Activated T-cell treated with anti-CD3 and anti-CD28 coated beads, Interleukin-2, amount 50 U/mL, for 48 hours (primary cell): ENCODE data around the gene KMO.

Experiments
- DNase-seq, 2 experiments: peaks; one replicate each; pipeline ENCODE4 v3.0.0-alpha.2; 2020

KMO gene

DNA sequence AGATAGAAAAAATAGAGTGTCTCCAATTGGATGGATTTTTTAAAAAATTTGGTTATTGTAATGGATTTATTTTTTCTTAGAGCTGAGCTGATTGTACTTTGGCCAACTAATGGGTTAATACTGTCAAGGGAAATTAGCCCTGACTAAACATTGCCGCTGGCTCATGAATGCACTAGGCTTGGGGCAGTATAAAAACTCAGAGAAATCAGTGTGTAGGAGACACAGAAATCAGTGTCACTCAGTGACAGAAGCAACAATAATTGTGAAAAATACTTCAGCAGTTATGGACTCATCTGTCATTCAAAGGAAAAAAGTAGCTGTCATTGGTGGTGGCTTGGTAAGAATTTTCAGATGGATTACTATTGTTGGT, at the start of gene KMO:
TSS of gene KMO (plus strand) at position 217 of the 370 bp plus-strand sequence. CDS start at position 284, 67 bp downstream.
- DNase-seq, result no peak

DNA sequence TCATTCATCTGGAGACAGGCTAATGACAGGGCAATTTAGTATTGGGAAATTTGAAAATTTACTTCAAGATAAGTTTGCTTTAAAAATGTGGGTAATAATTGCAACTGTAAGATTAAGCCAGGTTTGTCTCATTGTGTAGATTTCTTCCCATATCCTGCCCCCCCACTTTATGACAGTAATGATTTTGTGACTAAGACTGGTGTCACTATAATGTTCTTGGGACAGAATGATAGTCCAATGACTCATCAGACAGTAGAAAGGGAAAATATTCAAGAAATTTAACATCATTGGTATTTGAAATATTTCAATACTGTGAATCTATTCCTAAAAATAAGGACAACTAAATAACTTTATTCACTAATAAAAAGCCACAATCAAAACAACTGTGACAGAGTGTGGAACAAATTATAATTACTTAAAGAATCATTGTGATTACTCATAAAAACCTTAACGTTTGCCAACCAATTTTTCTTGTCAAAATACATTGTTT, 49.4 kb upstream of the KMO start:
- DNase-seq, result no peak

DNA sequence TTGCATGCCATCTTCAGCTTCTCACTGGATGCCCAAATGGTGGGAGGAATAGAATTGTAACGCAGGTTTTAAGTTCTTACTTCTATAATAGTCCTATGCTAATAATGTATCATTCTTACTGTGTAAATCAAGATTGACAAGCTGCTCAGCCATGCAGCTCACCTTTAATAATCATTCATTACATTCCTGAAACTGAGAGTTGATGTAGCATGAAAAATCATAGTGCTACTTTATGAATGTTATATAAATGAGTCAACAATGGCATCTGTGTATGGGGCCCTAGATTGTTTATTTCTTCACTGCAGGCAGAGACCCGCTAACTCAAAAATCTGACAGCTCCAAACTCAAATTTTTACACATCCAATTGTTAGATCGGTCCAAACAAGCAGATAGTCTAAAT, 47.0 kb upstream of the KMO start:
- DNase-seq, result no peak

DNA sequence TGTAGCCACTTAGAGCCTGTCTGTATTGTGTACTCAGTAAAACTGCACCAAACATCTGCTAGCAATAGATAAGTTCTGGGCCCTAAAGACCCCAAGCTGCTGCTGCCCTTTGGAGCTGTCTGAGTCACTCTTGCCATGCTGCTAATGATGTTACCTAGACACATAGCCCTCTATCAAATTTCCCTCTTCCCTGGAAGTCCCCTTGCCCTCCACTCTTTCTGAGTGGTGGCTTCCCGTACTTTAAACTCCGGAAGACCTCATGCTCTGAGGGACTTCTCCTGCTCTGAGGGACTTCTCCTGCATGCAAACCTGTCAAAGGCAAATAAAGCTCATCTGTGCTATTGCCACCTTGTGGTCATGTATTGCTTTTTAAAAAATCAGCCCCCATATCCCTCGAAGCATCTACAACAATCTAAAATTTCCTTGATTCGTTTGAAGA, 46.6 kb upstream of the KMO start:
- no peak for DNase-seq

DNA sequence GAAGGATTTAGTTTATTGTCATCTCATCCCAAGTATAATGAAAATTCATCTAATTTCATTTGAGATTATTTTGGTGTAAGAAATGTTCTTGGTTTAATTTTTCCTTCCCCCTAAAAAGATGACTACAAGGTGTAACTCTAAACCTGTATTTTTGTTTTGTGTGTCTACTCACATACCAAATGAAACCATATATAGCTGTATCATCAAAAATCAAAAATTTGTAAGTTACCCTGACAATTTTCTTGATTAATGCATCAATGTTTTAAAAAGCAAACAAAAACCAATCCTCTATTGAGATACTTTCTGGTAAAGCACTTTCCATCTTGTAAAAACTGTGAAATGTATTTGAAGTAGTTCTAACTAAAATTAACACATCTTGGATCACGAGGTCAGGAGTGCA, 43.4 kb upstream of the KMO start:
- DNase-seq, result no peak

DNA sequence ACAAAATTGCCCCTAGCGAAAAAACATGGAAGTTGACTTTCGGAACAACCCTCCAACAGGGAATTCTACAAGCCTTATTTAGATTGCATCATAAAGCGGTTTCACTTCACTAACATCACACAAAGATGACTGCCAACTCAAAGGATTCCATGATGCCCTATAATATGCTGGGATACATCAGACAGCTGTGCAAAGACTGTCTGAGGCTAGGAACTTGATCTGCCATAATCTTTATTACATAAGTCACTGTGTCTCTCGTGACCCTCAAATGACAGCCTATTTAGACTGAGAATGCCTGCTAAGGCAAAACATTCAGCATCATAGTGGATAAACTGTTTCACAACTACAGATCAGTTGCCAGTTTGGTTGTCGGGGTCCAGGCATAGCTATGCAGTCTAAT, 36.4 kb upstream of the KMO start:
- DNase-seq, result no peak

DNA sequence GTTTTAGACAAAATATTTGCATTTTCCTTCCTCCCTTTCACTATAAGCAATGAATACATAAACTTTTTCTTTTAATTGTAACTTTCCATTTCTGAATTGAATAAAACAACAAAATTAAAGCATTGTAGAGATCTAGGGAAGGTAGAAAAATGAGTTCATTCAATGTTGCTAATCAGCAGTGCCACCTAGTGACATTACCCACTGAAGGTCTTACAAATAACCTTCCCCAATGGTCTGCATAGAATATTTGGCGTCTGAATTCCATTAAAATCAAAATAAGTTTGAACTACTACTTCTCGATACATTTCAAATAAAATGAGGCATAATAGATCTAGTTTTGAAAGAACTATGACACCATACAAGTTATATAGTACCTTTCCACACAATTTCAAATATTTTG, 32.3 kb upstream of the KMO start:
- DNase-seq, result no peak

DNA sequence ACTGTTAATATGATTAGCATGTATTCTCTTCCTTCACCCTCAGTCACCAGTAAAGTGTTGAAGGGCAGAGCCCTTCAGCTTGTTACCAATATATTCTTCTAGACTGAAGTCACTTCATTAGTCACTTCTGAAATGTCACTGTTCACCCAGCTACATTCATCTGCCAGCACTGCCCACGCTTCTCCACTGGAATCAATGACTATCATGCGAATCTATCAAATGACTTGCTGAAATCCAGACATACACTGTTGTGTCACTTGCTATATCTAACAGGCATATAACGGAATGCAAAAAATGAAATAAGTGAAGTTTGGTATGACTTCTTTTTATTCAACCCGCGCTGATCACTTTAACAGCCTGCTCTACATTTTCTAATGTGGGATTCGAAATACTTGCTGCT, 28.7 kb upstream of the KMO start:
- DNase-seq, result peak in 1 of 2 experiments; percentile 26

DNA sequence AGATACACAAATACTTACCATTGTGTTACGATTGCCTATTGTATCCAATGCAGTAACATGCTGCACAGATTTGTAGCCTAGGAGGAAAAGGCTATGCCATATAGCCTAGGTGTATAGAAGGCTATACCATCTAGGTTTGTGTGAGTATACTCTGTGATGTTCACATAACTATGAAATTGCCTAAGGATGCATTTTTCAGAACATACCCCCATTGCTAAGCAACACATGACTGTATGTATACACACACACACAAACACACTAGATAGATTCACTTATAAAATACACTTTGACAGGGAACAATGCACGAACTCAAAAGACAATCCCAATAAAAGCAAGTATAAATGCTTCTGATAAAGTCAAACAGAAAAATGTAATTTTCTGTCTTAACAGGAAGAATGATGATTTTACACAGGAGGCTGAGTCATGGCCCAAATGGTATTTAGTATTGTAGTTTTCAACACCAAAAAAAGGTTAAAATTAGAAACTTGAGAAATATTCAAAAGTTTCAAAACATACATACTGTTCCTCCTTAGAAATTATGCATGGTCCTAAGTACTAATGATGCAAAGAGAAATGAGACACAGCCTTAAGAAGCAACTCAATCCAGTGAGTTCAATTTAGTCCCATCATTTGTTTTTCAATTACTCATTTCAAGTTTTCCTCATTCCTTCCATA, 24.9 kb upstream of the KMO start:
- DNase-seq, result no peak

DNA sequence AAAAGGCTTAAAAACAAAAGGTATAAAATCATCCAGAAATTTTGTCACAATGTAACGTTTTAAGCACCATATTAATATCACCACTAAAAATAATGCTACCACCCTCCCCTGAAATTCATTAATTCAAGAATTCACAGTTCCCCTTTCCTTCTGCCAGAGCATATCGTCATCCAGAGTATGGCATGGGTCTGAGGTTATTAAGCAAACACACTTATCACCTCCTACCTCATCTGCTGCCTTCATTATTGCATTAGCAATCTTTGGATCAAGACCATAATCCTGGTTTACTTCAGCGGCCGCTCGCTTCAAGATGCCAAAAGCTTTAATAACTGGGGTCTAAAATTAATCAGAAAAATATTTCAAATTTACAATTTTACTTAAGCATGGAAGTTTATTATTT, 18.8 kb upstream of the KMO start:
- DNase-seq, result no peak

DNA sequence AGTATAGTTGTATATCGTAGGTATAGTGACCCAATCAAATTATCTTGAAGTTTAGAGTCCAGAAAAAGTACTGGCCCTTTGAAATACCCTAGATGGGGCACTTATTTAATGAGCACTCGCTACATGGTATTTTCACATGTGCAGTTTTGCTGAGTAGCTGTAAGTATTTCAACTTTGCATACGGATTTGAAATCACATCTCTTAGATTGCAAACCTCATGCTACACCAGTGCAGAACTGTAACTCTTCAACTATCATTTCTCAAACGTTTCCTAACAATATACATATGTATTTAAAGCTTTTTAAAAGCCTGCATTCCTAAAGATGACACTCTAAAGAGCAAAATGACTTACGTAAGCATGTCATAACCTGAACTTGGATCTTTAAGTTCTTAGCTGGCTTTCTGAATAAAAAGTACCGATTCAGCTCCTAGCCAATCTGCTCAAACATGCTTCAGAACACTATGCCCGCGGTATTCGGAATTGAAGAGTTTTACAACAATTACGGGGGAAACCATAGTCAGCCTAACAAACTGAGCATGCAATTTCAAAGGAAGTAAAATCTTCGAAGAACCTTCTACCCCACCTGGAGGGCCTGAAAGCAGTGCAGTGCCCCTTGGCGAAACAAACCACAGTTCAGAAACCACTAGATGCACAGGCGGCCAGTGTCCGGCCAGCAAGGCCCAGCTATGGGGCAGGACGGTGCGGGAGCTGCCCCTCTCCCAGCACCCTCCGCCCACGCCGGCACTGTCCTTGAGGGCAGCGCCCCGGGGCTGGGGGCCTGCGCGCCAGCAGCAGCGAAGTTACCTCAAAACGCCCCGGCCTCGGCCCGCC, 13.5 kb upstream of the KMO start:
- DNase-seq, result peak; percentile 48 to 60

DNA sequence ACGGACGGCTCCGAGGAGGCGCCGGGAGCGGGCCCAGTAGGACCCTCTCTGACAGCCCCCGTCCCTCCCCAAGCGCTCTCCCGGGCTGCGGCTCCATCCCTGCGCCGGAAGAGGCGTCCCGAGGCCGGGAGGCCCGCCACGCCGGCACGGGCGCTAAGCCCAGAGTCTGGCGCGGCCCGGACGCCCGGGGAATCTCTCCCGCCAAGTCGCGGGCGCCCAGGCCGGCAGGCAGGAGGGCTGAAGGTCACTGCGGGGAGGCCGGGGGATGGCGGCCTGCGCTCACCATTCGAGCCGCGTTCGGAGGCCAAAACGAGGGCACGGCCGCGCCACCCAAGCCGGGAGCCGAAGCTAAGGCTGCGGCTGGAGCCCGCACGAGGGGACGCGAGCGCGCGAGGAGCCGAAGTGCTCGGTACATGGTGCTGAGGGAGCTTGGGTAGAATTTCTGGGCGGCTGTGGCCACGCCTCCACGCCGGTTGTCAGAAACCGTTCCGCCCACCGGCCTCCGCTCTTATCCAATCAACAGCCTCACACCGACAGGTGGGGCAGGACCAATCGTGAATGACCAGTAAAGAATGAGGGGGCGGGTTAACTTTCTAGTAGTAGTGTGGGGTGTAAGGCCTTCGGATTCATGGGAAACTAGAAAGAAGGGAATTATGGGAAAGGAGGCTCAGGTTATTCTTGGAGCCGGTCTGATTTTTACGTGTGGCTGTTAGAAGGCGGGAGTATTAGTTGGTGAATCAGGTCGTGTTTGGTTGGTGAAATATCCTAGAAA, 12.7 kb upstream of the KMO start, which contains the start of gene FH:
TSS of gene FH (minus strand) at position 448 of the 772 bp plus-strand sequence. CDS start at position 415, 33 bp downstream.
- DNase-seq, result peak; percentile 93 to 95

DNA sequence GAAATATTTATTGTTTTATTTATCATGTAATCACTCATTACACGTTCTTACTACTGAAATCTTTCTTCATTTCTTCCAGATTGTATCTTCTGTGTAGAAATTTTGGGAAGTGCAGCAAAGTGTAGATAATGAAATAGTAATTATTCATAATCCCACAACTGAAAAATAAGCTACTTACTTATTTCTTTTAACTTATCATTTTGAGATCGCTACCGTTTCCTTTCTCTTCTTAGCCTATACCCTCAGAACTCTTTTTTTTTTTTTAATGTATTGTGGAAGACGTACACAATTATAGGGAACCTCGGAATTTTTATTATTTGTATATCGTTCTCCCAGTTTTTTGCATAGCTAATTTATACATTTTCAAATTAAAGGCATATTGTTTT, 12.1 kb upstream of the KMO start:
- DNase-seq, result no peak

DNA sequence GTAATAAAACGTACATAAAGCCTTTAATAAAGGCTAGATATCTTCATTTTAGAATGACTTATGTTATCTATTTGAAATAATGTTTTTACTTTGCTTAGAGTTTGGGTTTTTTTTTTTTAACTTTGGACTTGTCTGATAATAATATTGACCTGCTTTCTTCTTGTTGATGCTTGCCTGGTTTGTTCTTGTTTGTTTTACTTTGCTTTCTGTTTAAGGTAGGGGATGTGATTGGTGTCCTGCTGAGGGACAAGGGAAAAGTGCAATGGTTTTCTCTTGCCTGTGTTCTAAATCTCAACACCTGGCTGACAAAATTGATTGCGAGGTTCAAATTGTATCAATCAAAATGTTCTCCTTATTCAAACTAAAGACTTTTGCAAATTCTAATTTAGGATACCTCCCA, 10.5 kb upstream of the KMO start:
- no peak for DNase-seq

DNA sequence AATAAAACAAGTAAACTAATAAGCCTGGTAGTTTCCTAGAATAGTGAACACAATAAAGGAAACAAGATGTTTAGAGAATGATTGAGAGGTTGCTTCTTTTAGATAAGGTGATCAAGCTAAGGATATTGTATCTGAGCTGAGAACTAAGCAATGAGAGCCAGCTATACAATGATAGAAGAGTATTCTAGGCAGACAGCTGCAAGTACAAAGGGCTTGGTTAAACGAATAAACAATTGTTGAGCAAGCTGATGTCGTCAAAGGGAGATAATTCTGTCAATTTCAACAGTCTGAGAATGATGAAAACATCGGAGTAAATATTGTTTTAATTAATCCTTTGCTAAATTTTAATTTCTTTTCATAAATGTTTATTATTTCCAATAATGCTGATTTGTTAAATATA, 7.2 kb upstream of the KMO start:
- DNase-seq, result no peak

DNA sequence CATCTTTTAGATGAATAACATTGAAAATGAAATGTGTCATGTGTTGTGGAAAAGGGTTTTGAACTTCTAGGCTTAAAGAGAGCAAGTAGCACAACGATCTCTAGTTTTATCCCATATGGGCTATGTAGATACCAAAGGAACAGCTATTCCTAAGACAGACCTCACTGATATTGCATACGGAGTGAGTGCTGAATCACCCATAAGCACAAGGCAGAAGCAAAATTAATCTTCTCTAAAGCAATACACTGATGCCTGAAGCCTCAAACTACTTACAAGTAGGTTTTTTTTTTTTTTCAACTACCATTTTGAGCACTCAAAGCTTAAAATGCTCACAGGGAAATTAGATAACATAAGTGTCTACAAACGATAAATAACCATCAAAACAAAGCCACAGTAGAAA, 5.0 kb upstream of the KMO start:
- DNase-seq, result no peak

DNA sequence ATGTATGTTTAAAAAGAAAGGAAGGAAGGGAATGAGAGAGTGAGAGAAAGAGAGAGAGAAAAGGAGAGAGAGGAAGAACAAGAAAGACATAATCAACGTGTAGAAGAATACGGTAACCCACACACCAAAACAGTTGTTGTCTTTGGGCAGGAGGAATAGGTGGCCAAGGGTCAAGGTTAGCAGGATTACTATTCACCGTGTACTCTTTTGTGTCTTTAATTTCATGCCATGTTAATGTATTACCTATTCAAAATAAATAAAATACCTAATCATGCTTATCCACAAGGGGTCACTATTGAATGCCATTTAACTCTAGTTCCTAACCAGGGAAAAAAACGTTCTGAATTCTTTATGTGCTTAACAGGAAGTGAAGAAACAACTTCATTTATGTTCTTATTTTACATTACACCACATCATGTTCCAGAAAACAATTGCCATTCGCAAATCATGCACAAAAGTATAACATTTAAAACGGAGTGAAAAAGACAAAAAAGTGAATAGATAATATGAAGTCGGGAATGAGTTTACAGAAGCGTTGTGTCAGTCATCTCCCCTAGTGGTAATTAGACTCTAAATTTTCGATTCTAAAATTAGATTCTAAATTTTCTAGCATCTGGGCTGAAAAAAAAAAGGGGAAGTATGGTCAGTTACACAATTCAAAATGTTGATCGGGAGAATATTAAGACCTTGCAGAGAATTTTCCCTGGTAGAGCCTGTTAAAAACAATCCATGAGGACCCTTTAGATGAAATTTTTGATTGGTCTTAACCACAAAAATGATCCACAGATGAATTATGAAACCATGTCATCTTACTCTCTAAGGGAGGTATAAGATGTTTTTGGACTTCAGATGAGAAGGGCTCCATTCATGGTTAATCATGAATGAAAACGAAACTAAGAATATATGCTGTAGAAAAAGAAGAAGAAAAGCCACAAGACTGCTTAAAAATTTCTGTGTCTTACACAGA, 700 bp upstream of the KMO start:
- no peak for DNase-seq

DNA sequence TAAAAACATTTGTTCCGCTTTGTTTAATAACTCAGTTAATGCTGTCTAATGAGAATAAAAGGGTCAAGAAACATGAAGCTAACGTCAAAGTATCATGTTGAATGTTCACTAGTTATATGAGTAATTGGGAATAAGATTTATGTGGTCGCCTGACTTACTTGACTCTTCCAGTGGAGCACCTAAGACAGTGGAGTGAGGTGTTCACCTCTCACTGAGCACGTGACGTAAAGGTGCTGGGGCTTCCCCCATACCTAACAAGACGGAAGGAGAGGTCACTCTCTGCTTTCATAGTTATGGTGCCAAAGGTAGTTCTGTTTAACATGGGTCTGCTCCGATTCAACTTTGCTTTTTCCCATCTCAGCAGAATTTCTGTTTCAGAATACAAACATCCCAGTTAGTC, 686 bp downstream of the KMO start:
- DNase-seq, result no peak

DNA sequence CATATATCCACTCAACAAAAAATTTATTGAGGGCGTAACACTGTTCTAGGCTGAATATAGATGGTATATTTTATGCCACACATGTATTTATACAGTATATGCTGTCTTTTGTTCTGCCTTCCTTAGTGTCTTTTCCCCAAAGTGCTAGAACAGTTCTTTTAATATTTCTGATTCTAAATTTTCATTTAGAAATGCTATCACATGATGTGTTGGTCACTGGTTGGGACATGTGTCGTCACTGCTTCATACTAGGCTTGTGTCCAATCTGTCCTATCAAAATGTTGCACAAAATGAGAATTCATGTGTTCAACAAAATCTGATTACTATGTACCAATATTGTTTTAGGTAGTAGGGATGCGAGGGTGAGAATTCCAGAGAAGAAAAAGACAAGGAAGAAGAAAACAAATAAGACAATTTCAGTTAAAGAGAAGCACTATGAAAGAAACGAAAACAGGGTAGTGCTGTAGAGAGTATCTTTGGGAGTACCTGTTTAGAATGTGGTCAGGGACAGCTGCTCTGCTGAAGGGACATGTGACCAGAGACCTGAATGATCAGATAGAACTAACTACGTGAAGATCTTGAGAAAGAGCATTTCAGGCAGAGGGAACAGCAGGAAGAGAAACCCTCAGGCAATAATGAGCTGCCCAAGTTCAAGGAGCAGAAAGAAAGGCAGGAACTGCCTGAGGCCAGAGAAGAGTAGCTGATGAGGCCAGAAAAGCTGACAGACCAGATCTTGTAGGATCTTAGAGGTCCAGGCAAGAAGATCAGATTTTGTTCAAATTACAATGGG, 1.3 kb downstream of the KMO start:
- no peak for DNase-seq

DNA sequence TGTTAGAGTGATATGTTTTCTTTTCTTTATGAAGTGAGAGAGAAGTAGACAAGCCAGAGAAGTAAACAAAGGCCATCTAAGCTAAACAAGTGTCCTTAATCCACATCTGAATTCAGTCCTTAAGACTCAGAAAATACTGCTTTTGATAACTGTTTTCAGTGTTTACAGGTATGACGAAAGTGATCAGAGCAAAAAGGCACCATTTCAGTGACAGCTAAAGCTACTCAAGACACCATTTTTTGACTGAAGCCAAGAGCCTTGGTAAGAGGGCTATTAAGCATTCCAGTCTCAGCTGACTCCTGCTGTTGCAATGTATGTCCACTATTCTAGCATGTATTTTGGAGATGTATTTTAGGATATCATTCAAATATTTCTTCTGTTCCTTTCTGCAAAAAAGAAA, 4.1 kb downstream of the KMO start:
- DNase-seq, result no peak

DNA sequence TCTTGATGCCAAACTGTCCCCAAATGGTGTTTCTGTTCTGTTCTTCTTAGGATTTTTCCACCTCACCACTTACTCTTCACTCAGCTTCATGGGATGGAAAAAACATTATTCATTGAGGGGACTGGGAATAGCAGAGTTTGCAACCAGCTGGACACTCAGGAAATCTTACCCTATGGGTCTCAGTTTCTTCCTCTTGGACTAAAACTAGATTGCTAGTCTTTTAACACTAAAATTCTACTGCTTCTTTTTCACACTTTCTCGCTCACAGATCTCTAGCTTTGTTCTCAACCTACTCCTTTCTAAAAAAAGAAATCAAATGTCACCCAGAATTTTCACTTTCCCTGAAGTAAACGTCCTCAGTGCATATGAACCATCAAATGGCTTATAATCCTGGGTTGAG, 4.8 kb downstream of the KMO start:
- no peak for DNase-seq
